Large intestine (tissue), 12 donors: ENCODE results near the gene DPP6. TPM values are rescaled to one million over a fixed set of nuclear protein-coding genes. Genes with fewer than 3 reads are reported as not detected.
"Not testable (repeated sequence)": the region's sequence is repeated elsewhere in the genome, so short reads cannot be mapped to it uniquely, and the experiment has no call there.

Source experiments
- DNase-seq, 2 donors: peaks; one replicate each; pipeline versions ENCODE4 v3.0.0 to v3.0.0-alpha.2; 2013
- H3K27ac ChIP-seq: one replicate; pipeline ENCODE4 v1.5.1; 2013; ENCODE audit warnings: low read length
- H3K27me3 ChIP-seq: 2 replicates; pipeline ENCODE4 v1.6.1; 2013; ENCODE audit warnings: low read length; ENCODE audit not compliant: control insufficient read depth, insufficient read depth
- H3K36me3 ChIP-seq: 2 replicates; pipeline ENCODE4 v1.6.1; 2013; ENCODE audit warnings: low read length; ENCODE audit not compliant: control insufficient read depth, insufficient read depth
- H3K4me1 ChIP-seq: one replicate; pipeline ENCODE4 v1.6.1; 2013; ENCODE audit warnings: low read length; ENCODE audit not compliant: control insufficient read depth, insufficient read depth
- H3K4me3 ChIP-seq: one replicate; pipeline ENCODE4 v1.5.1; 2013; ENCODE audit warnings: low read length
- H3K9me3 ChIP-seq: one replicate; pipeline ENCODE4 v1.6.1; 2013; ENCODE audit warnings: mild to moderate bottlenecking, low read depth, low read length, moderate library complexity; ENCODE audit not compliant: control insufficient read depth
- WGBS: methylation state at CpG from one replicate; pipeline ENCODE4 v1.1.5; 2013; ENCODE audit warnings: low lambda C conversion rate; ENCODE audit not compliant: insufficient coverage; 5-methylcytosine and 5-hydroxymethylcytosine counted together
- long read RNA-seq, 11 donors: transcript quantifications; one replicate each; lab custom pipeline, GENCODE V29; 2026
- polyA plus RNA-seq: library from polyadenylated mRNA; unstranded; fragments of 120-200 nt; gene quantifications from one replicate; pipeline ENCODE4 v1.2.1, GENCODE V29; 2013

The DPP6 gene
- polyA plus RNA-seq = 7.8 TPM
- long read RNA-seq, donor 1 = 0 reads
- long read RNA-seq, donor 2 = 0 reads
- long read RNA-seq, donor 3 = 0 reads
- long read RNA-seq, donor 4 = 0 reads
- long read RNA-seq, donor 5 = 0 reads
- long read RNA-seq, donor 6 = 0 reads
- long read RNA-seq, donor 7, full-length matches to known transcripts = 1 of 1 reads
- long read RNA-seq, donor 7, partial matches to known transcripts = 0 of 1 reads
- long read RNA-seq, donor 7, other reads (novel, unspliced or antisense) = 0 of 1 reads
- long read RNA-seq, donor 8 = 0 reads
- long read RNA-seq, donor 9 = 0 reads
- long read RNA-seq, donor 10 = 0 reads
- long read RNA-seq, donor 11 = 0 reads

DNA sequence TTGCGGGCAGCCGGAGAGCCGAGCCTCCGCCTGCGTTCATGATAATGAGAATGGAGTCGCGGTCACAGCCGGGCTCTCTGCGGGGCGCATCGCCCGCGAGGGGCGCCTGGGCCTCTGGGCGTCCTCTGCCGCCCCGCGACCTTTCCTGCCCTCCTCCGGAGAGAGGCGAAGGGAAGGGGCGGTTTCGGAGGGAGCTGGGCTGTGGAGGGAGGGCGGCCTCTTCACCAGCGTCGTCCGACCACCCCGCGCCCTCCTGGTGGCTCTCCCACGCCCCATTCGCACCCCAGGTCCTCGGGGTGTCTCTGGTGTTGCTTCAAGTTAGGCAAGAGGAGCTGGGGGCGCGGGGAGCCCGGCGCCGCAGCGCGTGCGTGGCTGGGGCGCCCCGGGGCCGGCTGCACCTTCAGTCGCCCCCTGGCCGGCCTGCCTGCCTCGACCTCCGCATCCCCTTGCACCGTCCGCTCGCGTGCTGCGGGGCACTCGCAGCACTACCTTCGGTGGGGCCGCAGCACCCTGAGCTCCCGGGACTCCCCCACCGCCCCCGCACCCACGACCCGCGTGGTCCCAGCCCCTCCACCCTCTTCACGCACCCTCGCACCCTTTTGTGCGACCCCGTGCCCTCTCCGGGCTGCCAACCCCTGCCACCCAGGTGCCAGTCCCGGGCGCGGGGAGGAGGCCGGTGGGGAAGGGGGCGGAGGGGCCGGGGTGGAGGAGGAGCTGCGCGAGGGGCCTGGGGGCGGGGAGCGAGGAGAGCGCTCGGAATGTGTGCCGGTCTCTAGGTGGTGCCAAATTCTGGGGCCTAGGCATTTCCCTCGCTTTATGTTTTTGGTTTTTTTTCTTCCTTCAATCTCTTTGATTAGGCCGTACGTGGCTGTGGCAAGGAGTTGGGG, at the start of gene DPP6:
Gene DPP6, plus strand, starts transcription at position 756 of the 887 bp plus-strand sequence.
- no CpG with 5 or more reads among the region's 81 CpGs for WGBS
- not testable (repeated sequence) for H3K9me3 ChIP-seq, H3K27ac ChIP-seq, DNase-seq, H3K27me3 ChIP-seq, H3K36me3 ChIP-seq, H3K4me3 ChIP-seq, H3K4me1 ChIP-seq

DNA sequence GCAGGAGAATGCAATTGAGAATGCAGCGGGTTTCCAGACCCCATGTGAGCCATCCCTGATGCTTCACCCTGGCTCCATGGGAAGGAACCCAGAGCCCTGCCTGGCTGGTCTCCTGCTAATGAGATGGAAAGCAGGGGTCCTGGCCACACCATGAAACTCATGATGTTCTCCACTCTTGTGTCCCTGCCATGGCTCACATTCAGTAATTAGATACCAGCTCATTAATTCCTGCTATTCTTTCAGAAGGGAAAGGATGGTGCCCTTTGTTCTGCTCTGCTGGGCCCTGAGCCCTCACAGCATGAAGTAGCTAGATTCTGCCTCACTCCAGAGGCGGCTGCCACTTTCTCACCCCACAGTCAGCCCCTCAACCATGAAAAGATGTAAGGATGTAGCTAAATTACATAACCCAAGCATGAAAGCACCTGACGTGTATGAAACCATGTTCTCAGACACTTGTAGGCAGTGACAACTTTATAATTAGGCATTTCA, 42.7 kb upstream of the DPP6 start:
- not testable (repeated sequence) for H3K9me3 ChIP-seq, H3K36me3 ChIP-seq, H3K4me3 ChIP-seq, DNase-seq, H3K4me1 ChIP-seq, H3K27ac ChIP-seq, H3K27me3 ChIP-seq
- WGBS = no CpG with 5 or more reads among the region's 3 CpGs

DNA sequence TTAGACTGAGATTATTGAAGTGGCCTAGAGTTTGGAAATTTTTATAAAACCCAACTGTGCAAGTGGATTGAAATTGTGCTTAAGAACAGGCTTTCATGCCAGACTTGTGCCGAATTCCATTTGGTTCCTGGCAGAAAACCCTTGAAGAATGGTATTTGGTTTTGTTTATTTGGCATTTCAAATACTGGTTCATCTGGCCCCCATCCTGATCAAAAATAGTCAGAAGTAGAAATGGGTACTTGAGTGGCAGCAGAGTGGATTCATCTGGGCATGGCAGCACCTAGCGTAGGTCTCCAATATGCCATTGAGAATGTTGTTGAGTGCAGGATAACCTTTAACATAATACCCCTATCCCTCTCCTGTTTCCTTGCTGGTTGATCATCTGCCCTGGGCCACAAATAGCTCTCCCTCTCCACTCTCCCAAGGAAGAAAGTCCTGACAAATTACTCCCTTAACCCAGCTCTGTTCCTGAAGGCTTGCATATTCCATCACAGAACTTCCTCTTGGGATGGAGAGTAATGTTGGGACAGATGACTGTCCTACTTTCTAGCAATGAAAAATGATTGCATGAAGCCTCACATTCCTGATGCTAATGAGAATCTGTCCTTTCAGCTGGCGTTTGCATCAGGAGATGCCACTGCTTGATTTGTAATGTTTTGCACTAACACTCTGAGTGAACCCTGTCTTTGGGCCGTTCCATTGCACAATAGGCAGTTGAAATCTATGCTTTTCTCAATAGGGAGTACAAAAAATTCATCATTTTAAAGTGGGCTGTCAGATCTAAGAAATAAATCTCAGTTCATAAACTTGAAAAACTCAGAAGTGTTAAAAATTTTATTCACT, 41.3 kb upstream of the DPP6 start:
- not testable (repeated sequence) for H3K27me3 ChIP-seq, H3K4me1 ChIP-seq, H3K4me3 ChIP-seq, H3K9me3 ChIP-seq, H3K27ac ChIP-seq, H3K36me3 ChIP-seq, DNase-seq
- 100% methylated on average over 1 of the region's 4 CpGs for WGBS

DNA sequence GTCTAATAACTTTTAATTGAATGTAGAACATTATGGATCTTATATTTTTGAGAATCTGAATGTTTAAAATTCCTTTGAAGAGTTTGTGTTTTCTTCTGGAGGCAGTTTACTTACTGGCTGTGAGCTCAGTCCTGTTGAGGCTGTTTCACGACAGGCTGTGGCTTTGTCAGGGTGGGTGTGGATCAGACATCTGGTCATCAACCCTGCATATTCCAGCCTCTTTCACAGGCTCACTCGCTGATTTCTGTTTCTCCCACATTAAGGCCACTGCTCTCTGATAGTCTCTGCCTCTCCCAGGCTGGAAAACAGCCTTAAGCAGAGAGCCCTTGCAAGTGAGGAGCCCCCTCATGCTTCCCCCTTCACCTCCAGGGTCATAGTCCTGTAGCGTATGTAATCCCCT, 39.4 kb upstream of the DPP6 start:
- not testable (repeated sequence) for H3K9me3 ChIP-seq, H3K4me1 ChIP-seq, H3K36me3 ChIP-seq, H3K4me3 ChIP-seq, H3K27me3 ChIP-seq, H3K27ac ChIP-seq, DNase-seq
- WGBS = no CpG with 5 or more reads among the region's 3 CpGs

DNA sequence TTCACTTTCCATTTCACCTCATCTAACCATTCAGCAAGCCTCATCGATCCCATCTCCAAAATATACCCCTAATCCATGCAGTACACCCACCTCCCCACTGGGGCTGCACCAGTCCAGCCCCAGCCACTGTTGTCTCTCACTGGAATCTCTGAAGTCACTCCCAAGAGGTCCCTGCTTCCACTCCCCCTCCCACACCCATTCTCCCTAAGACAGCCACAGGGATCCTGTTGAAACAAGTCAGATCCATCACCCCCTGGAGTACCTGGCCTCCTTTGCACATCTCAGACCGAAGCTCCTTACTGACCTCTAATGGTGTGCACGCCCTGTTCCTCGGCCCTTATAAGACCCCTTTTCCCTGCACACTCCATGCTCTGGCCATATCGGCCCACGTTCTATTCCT, 36.6 kb upstream of the DPP6 start:
- H3K27ac ChIP-seq, H3K4me3 ChIP-seq, H3K36me3 ChIP-seq, H3K9me3 ChIP-seq, DNase-seq, H3K27me3 ChIP-seq, H3K4me1 ChIP-seq: not testable (repeated sequence)
- WGBS = no CpG with 5 or more reads among the region's 6 CpGs

DNA sequence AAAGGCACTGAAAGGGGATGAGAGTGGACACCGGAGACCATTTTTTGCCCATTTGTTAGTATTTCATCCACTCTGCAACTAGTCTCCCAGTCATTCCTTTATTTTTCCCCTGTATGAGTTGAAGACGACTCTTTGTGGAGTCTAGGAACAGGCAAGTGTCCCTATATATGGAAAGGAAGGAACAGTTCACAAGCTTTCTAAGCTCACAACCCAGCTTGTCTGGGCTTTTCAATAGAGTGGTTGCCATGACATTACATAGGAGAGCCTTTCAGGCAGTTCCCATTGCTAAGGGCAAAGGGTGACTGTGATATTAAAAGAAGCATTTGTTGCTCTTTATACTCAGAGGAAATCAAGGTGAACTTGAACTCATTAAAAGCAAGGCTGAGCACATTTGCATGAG, 33.8 kb upstream of the DPP6 start:
- not testable (repeated sequence) for H3K4me1 ChIP-seq, H3K27ac ChIP-seq, H3K4me3 ChIP-seq, H3K36me3 ChIP-seq, H3K9me3 ChIP-seq, DNase-seq, H3K27me3 ChIP-seq
- WGBS = no CpG with 5 or more reads among the region's 2 CpGs

DNA sequence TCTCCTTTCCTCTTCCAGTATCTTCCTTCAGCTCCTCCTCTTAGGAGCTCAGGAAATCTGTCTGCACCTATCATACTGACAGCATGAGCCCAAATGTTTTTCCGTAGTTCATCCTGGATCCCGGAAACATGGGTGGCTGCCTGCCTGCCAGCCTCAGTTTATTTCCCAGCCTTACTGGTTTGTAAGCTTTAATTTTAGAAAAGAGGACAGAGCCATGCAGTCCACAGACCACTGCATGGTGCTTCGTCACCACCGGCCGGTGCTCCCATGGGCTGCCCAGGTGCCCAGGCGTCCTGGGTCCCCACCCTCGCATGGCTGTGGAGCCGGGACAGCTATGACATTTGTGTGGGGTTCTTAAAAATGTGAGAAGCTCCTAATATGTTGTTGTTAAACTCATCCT, 24.4 kb upstream of the DPP6 start:
- not testable (repeated sequence) for H3K36me3 ChIP-seq, H3K4me3 ChIP-seq, DNase-seq, H3K4me1 ChIP-seq, H3K9me3 ChIP-seq, H3K27ac ChIP-seq, H3K27me3 ChIP-seq
- no CpG with 5 or more reads among the region's 8 CpGs for WGBS

DNA sequence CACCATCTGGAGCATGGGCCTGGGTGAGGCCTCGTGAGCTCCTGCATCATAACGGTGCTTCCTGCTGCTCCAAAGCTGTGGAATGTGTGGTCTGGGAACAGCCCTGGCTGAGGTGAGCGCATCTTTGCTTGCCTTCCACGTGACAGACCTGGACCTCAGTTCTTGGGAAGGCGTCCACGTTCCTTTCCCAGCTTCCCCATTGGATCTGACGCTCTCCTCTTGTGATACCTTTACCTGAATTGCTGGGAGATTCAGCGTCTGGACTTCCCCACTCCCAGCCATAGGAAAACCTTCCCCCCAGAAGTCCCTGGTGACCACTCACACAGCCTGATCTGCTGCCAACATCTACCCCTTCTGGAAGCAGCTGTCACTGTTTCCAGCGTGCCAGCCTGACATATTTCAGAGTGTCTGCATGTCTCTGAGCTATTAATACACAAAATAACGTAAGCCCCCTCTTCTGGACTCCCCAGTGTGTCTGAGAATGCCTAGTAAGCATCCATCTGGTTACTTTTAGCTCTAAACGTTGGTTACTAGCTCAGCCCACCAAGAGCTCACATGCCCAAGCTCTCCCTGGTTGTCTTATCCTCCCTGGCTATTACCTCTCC, 21.6 kb upstream of the DPP6 start:
- H3K9me3 ChIP-seq, H3K36me3 ChIP-seq, H3K27me3 ChIP-seq, DNase-seq, H3K4me1 ChIP-seq, H3K4me3 ChIP-seq, H3K27ac ChIP-seq: not testable (repeated sequence)
- WGBS = 73% methylated on average over 3 of the region's 11 CpGs

DNA sequence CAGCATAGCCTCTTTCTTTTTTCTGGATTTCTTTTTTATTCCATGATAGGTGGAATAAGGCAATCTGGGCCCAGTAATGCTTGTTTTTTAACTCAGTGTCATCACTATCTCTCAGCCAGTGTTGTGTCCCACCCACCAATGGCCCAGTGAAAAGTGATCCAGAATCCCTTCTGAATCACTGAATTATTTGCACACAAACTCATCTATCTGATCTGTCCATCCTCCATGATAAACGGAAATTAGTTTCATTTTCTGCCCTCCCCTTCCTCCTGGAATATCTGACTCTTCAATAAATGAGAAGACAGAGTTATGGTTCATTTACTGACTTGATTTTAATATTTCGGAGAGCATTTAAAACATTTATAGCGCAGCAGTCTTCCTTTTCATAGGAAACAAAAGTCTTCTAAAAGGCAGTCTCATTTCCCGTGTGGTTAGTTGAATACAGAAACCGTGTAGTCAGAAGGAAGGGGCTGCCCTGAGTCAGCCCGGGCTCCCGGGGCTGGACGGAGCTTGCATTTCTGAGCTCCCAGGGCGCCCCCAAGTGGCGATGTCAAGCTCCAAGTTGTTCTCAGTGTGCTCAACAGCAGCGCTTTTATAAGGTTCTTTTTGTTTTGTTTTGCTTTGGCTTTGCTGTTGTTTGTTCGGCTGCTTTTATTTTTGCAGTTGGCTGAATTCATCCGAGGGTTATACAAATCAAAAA, 12.6 kb upstream of the DPP6 start:
- H3K4me1 ChIP-seq, H3K27me3 ChIP-seq, H3K9me3 ChIP-seq, H3K4me3 ChIP-seq, DNase-seq, H3K36me3 ChIP-seq, H3K27ac ChIP-seq: not testable (repeated sequence)
- no CpG with 5 or more reads among the region's 13 CpGs for WGBS
